HEK293 (cell line): ENCODE results near the gene ACAP3.
A peak's percentile ranks its signal among the peaks of the same experiment; 100 is the strongest.

Experiments
- CTCF ChIA-PET: fragments of 350-600 bp; formaldehyde crosslinking; extraction: SDS; loops from one replicate; lab custom pipeline; 2021; ENCODE audit warnings: antibody characterized with exemption; lab: Yijun Ruan, JAX
- POLR2A ChIA-PET: fragments of 300-600 bp; formaldehyde crosslinking; extraction: SDS; loops from one replicate; lab custom pipeline; 2020; ENCODE audit warnings: antibody characterized with exemption, inconsistent platforms; lab: Yijun Ruan, JAX
- H3K27ac ChIP-seq: fragments of 200-500 bp; sonication (Bioruptor generic); 2 replicates; pipeline ENCODE4 v1.5.1; 2014; ENCODE audit warnings: low read depth, low read length, control low read depth, inconsistent platforms; ENCODE audit errors: extremely low read depth
- H3K36me3 ChIP-seq, 2 experiments: fragments of 200-500 bp in 1 of 2; sonication (Bioruptor generic) in 1 of 2; 1 replicate in 1 of 2; 2 replicates in 1 of 2; pipeline ENCODE4 v1.5.1; 2014 to 2017; ENCODE audit warnings: inconsistent platforms in 2 of 2, low read length in 2 of 2; ENCODE audit not compliant: control insufficient read depth in 2 of 2, insufficient read depth in 1 of 2
- H3K4me1 ChIP-seq: fragments of 200-500 bp; sonication (Bioruptor generic); 2 replicates; pipeline ENCODE4 v1.5.1; 2014; ENCODE audit warnings: mild to moderate bottlenecking, low read length, inconsistent platforms; ENCODE audit not compliant: control insufficient read depth, insufficient read depth
- H3K4me3 ChIP-seq: 2 replicates; pipeline ENCODE4 v1.5.1; 2011; ENCODE audit warnings: low read depth, mild to moderate bottlenecking, control low read depth, low read length, moderate library complexity
- H3K9me3 ChIP-seq: fragments of 200-500 bp; sonication (Bioruptor generic); 2 replicates; pipeline ENCODE4 v1.5.1; 2014; ENCODE audit warnings: low read depth, low read length, inconsistent platforms; ENCODE audit not compliant: control insufficient read depth, insufficient read depth
- GLI2 ChIP-seq: fragments of 450-650 bp; formaldehyde crosslinking; IDR thresholded peaks from 2 replicates; pipeline ENCODE4; 2017; ENCODE audit warnings: missing biosample characterization, missing genetic modification characterization, low read depth, borderline replicate concordance
- IKZF3 ChIP-seq: fragments of 450-650 bp; IDR thresholded peaks from 2 replicates; pipeline ENCODE4 v1.5.0; 2018; ENCODE audit warnings: missing biosample characterization, mild to moderate bottlenecking, missing genetic modification characterization, moderate library complexity
- OSR2 ChIP-seq: fragments of 450-650 bp; formaldehyde crosslinking; IDR thresholded peaks from 2 replicates; pipeline ENCODE4 v1.5.1; 2016; ENCODE audit warnings: missing biosample characterization, missing genetic modification characterization
- PBX3 ChIP-seq: sonication (generic); formaldehyde crosslinking; IDR thresholded peaks from 2 replicates; pipeline ENCODE4 v1.8.1; 2022; ENCODE audit warnings: mild to moderate bottlenecking, moderate library complexity, missing genetic modification reagents
- PRDM4 ChIP-seq: fragments of 450-650 bp; formaldehyde crosslinking; IDR thresholded peaks from 2 replicates; pipeline ENCODE4 v1.5.1; 2017; ENCODE audit warnings: missing biosample characterization, missing genetic modification characterization
- SETDB1 ChIP-seq: IDR thresholded peaks from one replicate; pipeline ENCODE4 v1.6.1; 2017; ENCODE audit warnings: mild to moderate bottlenecking, low read length, moderate library complexity, mixed read lengths; ENCODE audit not compliant: insufficient read length
- SP7 ChIP-seq: fragments of 450-650 bp; formaldehyde crosslinking; IDR thresholded peaks from 2 replicates; pipeline ENCODE4 v1.5.1; 2016; ENCODE audit warnings: missing biosample characterization, missing genetic modification characterization
- WT1 ChIP-seq: fragments of 450-650 bp; formaldehyde crosslinking; IDR thresholded peaks from 2 replicates; pipeline ENCODE4 v1.5.1; 2016; ENCODE audit warnings: missing biosample characterization, missing genetic modification characterization
- YY1 ChIP-seq: fragments of 450-650 bp; formaldehyde crosslinking; IDR thresholded peaks from 2 replicates; pipeline ENCODE4 v1.5.1; 2018; ENCODE audit warnings: missing biosample characterization, missing genetic modification characterization
- ZBTB6 ChIP-seq: fragments of 450-650 bp; formaldehyde crosslinking; IDR thresholded peaks from 2 replicates; pipeline ENCODE4 v1.5.1; 2017; ENCODE audit warnings: missing biosample characterization, missing genetic modification characterization
- ZBTB8A ChIP-seq: fragments of 450-650 bp; formaldehyde crosslinking; IDR thresholded peaks from 2 replicates; pipeline ENCODE4 v1.5.1; 2016; ENCODE audit warnings: missing biosample characterization, missing genetic modification characterization
- ZNF10 ChIP-seq: fragments of 450-650 bp; formaldehyde crosslinking; IDR thresholded peaks from 2 replicates; pipeline ENCODE4 v1.5.1; 2017; ENCODE audit warnings: missing biosample characterization, missing genetic modification characterization
- ZNF248 ChIP-seq: fragments of 450-650 bp; formaldehyde crosslinking; IDR thresholded peaks from 2 replicates; pipeline ENCODE4 v1.5.1; 2017; ENCODE audit warnings: missing biosample characterization, missing genetic modification characterization
- ZNF341 ChIP-seq: fragments of 450-650 bp; formaldehyde crosslinking; IDR thresholded peaks from 2 replicates; pipeline ENCODE4; 2016; ENCODE audit warnings: low read depth, missing biosample characterization, missing genetic modification characterization
- ZNF37A ChIP-seq: fragments of 450-650 bp; IDR thresholded peaks from 2 replicates; pipeline ENCODE4 v1.5.1; 2018; ENCODE audit warnings: missing biosample characterization, missing genetic modification characterization
- ZNF404 ChIP-seq: fragments of 450-650 bp; formaldehyde crosslinking; IDR thresholded peaks from 2 replicates; pipeline ENCODE4 v1.5.1; 2017; ENCODE audit warnings: missing biosample characterization, missing genetic modification characterization
- ZNF423 ChIP-seq: fragments of 450-650 bp; formaldehyde crosslinking; IDR thresholded peaks from 2 replicates; pipeline ENCODE4 v1.5.1; 2016; ENCODE audit warnings: missing biosample characterization, missing genetic modification characterization
- ZNF48 ChIP-seq: fragments of 450-650 bp; formaldehyde crosslinking; IDR thresholded peaks from 2 replicates; pipeline ENCODE4 v1.5.1; 2016; ENCODE audit warnings: missing biosample characterization, missing genetic modification characterization
- ZNF488 ChIP-seq: fragments of 450-650 bp; formaldehyde crosslinking; IDR thresholded peaks from 2 replicates; pipeline ENCODE4 v1.5.1; 2016; ENCODE audit warnings: missing biosample characterization, missing genetic modification characterization
- ZNF560 ChIP-seq: fragments of 450-650 bp; formaldehyde crosslinking; IDR thresholded peaks from 2 replicates; pipeline ENCODE4 v1.5.1; 2017; ENCODE audit warnings: missing biosample characterization, missing genetic modification characterization, borderline replicate concordance
- ZNF571 ChIP-seq: fragments of 450-650 bp; formaldehyde crosslinking; IDR thresholded peaks from 2 replicates; pipeline ENCODE4 v1.5.0; 2017; ENCODE audit warnings: missing biosample characterization, missing genetic modification characterization
- ZNF600 ChIP-seq: fragments of 450-650 bp; formaldehyde crosslinking; IDR thresholded peaks from 2 replicates; pipeline ENCODE4 v1.5.1; 2016; ENCODE audit warnings: missing biosample characterization, missing genetic modification characterization
- ZNF621 ChIP-seq: fragments of 450-650 bp; formaldehyde crosslinking; IDR thresholded peaks from 2 replicates; pipeline ENCODE4 v1.5.1; 2017; ENCODE audit warnings: missing biosample characterization, missing genetic modification characterization
- ZNF707 ChIP-seq: fragments of 450-650 bp; formaldehyde crosslinking; IDR thresholded peaks from 2 replicates; pipeline ENCODE4 v1.5.1; 2016; ENCODE audit warnings: missing biosample characterization, missing genetic modification characterization
- ZNF76 ChIP-seq: fragments of 450-650 bp; formaldehyde crosslinking; IDR thresholded peaks from 2 replicates; pipeline ENCODE4; 2016; ENCODE audit warnings: low read depth, missing biosample characterization, missing genetic modification characterization, borderline replicate concordance
- ZSCAN23 ChIP-seq: fragments of 450-650 bp; formaldehyde crosslinking; IDR thresholded peaks from 2 replicates; pipeline ENCODE4 v1.5.1; 2016; ENCODE audit warnings: missing biosample characterization, missing genetic modification characterization
- ZXDB ChIP-seq: fragments of 450-650 bp; formaldehyde crosslinking; IDR thresholded peaks from 2 replicates; pipeline ENCODE4 v1.5.1; 2016; ENCODE audit warnings: missing biosample characterization, missing genetic modification characterization
- TF ChIP-seq, protein P1 (sequence below): fragments of 450-650 bp; formaldehyde crosslinking; optimal IDR thresholded peaks from 2 replicates; pipeline ENCODE3; 2016; ENCODE audit warnings: missing biosample characterization, mild to moderate bottlenecking, missing genetic modification characterization
- TF ChIP-seq, protein P2 (sequence below): fragments of 450-650 bp; formaldehyde crosslinking; IDR thresholded peaks from 2 replicates; pipeline ENCODE4; 2016; ENCODE audit warnings: missing biosample characterization, missing genetic modification characterization

The ACAP3 gene

DNA sequence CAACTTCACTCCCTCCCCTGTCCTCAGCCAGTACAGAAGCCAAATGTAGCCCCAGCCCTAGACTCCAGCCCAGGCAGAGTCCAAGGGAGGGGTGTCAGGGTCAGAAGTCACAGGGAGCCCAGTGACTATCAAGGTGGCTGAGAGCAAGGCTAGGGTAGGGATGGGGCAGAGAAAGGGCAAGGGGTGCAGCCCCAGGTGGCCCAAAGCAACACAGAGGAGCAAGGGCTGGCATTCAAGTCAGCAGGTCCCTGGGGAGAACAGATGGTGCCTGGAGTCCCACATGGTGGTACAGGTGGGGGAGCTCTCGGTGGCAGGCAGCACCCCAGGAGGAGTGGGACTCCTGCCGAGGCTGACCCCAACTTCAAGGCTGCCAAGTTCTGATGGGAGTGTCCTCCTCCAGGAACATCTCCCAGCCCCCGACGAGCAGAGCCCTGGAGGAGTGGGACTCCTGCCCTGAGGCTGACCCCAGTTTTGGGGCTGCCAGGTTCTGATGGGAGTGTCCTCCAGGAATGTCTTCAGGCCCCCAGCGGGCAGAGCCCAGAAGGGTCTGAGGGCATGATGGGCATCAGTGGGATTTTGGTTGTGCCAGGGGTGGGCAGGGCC is 45.2 kb upstream of the ACAP3 start (continued):
- TF ChIP-seq ZNF76 (tag by site-specific recombination): no peak
- no peak for TF ChIP-seq WT1 (tag by site-specific recombination)
- TF ChIP-seq ZNF248 (tag by site-specific recombination): no peak
- TF ChIP-seq ZSCAN23 (tag by site-specific recombination): no peak
- TF ChIP-seq, protein P1, sequence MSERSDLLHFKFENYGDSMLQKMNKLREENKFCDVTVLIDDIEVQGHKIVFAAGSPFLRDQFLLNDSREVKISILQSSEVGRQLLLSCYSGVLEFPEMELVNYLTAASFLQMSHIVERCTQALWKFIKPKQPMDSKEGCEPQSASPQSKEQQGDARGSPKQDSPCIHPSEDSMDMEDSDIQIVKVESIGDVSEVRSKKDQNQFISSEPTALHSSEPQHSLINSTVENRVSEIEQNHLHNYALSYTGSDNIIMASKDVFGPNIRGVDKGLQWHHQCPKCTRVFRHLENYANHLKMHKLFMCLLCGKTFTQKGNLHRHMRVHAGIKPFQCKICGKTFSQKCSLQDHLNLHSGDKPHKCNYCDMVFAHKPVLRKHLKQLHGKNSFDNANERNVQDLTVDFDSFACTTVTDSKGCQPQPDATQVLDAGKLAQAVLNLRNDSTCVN (tag by site-specific recombination): no peak
- no peak for TF ChIP-seq ZNF621 (tag by site-specific recombination)
- no peak for TF ChIP-seq ZNF488 (tag by site-specific recombination)
- TF ChIP-seq PBX3: no peak
- TF ChIP-seq ZNF341: no peak
- no peak for TF ChIP-seq ZXDB (tag by site-specific recombination)
- no peak for TF ChIP-seq ZNF707 (tag by site-specific recombination)
- 0 out of 2 replicates have a peak, but pooled peaks have one; percentile 15 for TF ChIP-seq ZNF423
- no peak for TF ChIP-seq SP7 (tag by site-specific recombination)
- TF ChIP-seq ZNF571 (tag by site-specific recombination): no peak

DNA sequence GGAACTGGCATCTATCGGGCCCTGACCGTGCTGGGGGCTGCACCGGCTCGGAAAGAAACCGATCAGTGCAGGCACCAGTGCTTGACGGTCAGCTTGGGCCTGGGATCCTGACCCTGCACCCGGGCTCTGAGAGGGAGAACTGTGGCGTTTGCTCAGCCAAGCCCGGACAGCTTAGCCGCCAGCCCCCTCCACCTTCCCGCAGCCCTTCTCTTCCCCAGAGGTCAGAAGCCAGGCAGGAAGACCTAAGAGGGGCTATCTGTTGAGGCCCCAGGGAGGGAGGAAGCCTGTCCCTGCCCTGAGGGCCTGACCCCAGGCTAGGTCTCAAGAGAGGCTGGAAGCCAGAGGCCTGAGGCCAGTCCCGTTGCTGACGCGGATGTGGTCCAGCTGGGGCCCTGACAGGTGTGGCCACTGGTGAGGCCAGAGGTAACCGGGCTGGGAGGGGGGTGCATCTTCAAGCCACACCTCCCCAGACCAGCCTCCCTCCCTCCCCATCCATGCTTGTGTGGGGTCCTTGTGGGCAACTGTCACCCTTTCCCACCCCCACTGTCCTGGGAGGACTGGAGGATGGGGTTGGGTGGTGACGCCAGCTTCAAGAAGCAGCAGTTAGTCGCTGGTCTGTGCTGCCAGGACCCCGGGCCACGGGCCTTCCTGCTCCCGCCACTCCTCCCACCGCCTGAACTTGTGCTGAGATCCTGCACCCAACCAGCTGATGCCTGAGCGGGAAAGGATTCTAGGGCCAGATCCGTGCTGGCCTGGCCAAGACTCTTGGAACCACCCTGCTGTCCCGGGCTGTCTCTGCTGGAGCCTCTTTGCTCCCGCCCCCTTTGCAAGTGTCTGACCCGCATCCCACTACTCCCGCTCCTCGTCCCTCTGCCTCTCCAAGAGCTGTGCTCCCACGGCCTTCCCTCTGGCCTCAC is 44.0 kb upstream of the ACAP3 start:
- CTCF ChIA-PET: interaction anchor here (0.6 to 2.7 kb wide), 4 partner anchors 8 to 26 kb away, joined by 3 to 15 read pairs (median 6); partner anchors contain the start of gene AURKAIP1
- POLR2A ChIA-PET: interaction anchor here (0.6 to 1.3 kb wide), 5 partner anchors 23 to 153 kb away, joined by 3 to 5 read pairs (median 3); partner anchors contain the start of genes AURKAIP1 and CCNL2
- H3K4me1 ChIP-seq: peaks cover 14% of the 10 kb centered on the region
- TF ChIP-seq PRDM4 (tag by site-specific recombination) (no peak), ZBTB6 (tag by site-specific recombination) (no peak), ZNF560 (tag by site-specific recombination) (no peak), IKZF3 (0 out of 2 replicates have a peak, but pooled peaks have one; percentile 22), ZNF404 (tag by site-specific recombination) (no peak), ZNF600 (tag by site-specific recombination) (peak; percentile 96), ZNF48 (tag by site-specific recombination) (no peak), ZBTB8A (tag by site-specific recombination) (no peak; the same call in 1 of the 2 replicates), YY1 (no peak), ZNF37A (no peak), ZNF10 (tag by site-specific recombination) (no peak), SETDB1 (no peak), GLI2 (tag by site-specific recombination) (no peak), OSR2 (tag by site-specific recombination) (no peak)
- TF ChIP-seq, protein P2, sequence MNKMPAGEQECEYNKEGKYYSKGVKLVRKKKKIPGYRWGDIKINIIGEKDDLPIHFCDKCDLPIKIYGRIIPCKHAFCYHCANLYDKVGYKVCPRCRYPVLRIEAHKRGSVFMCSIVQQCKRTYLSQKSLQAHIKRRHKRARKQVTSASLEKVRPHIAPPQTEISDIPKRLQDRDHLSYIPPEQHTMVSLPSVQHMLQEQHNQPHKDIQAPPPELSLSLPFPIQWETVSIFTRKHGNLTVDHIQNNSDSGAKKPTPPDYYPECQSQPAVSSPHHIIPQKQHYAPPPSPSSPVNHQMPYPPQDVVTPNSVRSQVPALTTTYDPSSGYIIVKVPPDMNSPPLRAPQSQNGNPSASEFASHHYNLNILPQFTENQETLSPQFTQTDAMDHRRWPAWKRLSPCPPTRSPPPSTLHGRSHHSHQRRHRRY (tag by site-specific recombination): no peak

More for the DNA sequence above, 44.0 kb upstream of the ACAP3 start:
- Histone ChIP-seq H3K27ac (no peak overlapping the region), H3K9me3 (no peaks in the 10 kb centered on the region), H3K36me3 (peaks cover 0 to 2% of the 10 kb centered on the region in 2 experiments; a peak in 1 of 3 replicates), H3K4me3 (no peak overlapping the region)
